ENCODE measurements around the gene TPCN2.

Gene TPCN2

GRCh38 chr11:69071086-69071800 lies 22.5 kb downstream of the TPCN2 start:
- Histone ChIP-seq H3K27me3 (replicated peaks) (no peaks in the 10 kb centered on the region), H3K36me3 (replicated peaks) (no peaks in the 10 kb centered on the region), H3K4me3 (ENCODE audit: low read depth, low read length) (no peak overlapping the region), H3K27ac (no peak overlapping the region)
- in situ Hi-C loops (cut with HindIII; ENCODE audit: low pct_ligation_motif_present, low sequenced_read_pairs): no loop called here
- no peak for DNase-seq
- TF ChIP-seq CTCF (IDR thresholded peaks at IDR 0.05; ENCODE audit: low read depth, low read length, missing control alignments): no peak

- Histone ChIP-seq H3K27me3 (replicated peaks) (no peaks in the 10 kb centered on the region), H3K36me3 (replicated peaks) (no peaks in the 10 kb centered on the region), H3K27ac (no peak overlapping the region), H3K4me3 (ENCODE audit: low read depth, low read length) (no peak overlapping the region)
- DNase-seq: no peak
- no peak for TF ChIP-seq CTCF (IDR thresholded peaks at IDR 0.05; ENCODE audit: low read depth, low read length, missing control alignments)
- in situ Hi-C loops (cut with HindIII; ENCODE audit: low pct_ligation_motif_present, low sequenced_read_pairs): no loop called here
Measured at GRCh38 chr11:69071956-69072355, 23.2 kb downstream of the TPCN2 start.

- TF ChIP-seq CTCF (IDR thresholded peaks at IDR 0.05; ENCODE audit: low read depth, low read length, missing control alignments): no peak
- in situ Hi-C loops (cut with HindIII; ENCODE audit: low pct_ligation_motif_present, low sequenced_read_pairs): no loop called here
- H3K4me3 ChIP-seq (ENCODE audit: low read depth, low read length): no peak overlapping the region
- no peak for DNase-seq
- H3K27ac ChIP-seq: no peak overlapping the region
- H3K36me3 ChIP-seq (replicated peaks): peaks cover under 1% of the 10 kb centered on the region
- H3K27me3 ChIP-seq (replicated peaks): no peaks in the 10 kb centered on the region
Measured at GRCh38 chr11:69073469-69073868, 24.7 kb downstream of the TPCN2 start.

- TF ChIP-seq CTCF (IDR thresholded peaks at IDR 0.05; ENCODE audit: low read depth, low read length, missing control alignments): no peak
Measured at GRCh38 chr11:69074375-69075140, 25.8 kb downstream of the TPCN2 start.

GRCh38 chr11:69075421-69076128 lies 26.8 kb downstream of the TPCN2 start:
- TF ChIP-seq CTCF (IDR thresholded peaks at IDR 0.05; ENCODE audit: low read depth, low read length, missing control alignments): no peak
- in situ Hi-C loops (cut with HindIII; ENCODE audit: low pct_ligation_motif_present, low sequenced_read_pairs): no loop called here
- Histone ChIP-seq H3K36me3 (replicated peaks) (peaks cover 6% of the 10 kb centered on the region), H3K4me3 (ENCODE audit: low read depth, low read length) (no peak overlapping the region), H3K27ac (peak overlapping the region; percentile 67), H3K27me3 (replicated peaks) (no peaks in the 10 kb centered on the region)
- DNase-seq: peak; percentile 93

More at GRCh38 chr11:69074375-69075140, 25.8 kb downstream of the TPCN2 start:
- Histone ChIP-seq H3K27ac (peak overlapping the region; percentile 67), H3K4me3 (ENCODE audit: low read depth, low read length) (no peak overlapping the region), H3K36me3 (replicated peaks) (peaks cover 6% of the 10 kb centered on the region), H3K27me3 (replicated peaks) (no peaks in the 10 kb centered on the region)
- in situ Hi-C loops (cut with HindIII; ENCODE audit: low pct_ligation_motif_present, low sequenced_read_pairs): no loop called here
- DNase-seq: no peak
